HG02981 (cell line): ENCODE results near the gene TCN2.
"Not testable (repeated sequence)": the region's sequence is repeated elsewhere in the genome, so short reads cannot be mapped to it uniquely, and the experiment has no call there.

Experiments used
- ATAC-seq: cut with Tn5 transposase; IDR thresholded peaks from one replicate; pipeline ENCODE4 v1.9.1; 2021; ENCODE audit warnings: mild to moderate bottlenecking, moderate library complexity; ENCODE audit not compliant: unreplicated experiment

The TCN2 gene

GRCh38 chr22:30606455-30607299 lies at the start of gene TCN2:
TSS of gene TCN2 (plus strand) at chr22:30607174. CDS start at chr22:30607332, 158 bp downstream.
- ATAC-seq = peak; percentile 38

- ATAC-seq = no peak
Measured at GRCh38 chr22:30557243-30557642, 49.7 kb upstream of the TCN2 start.

- ATAC-seq = no peak
Measured at GRCh38 chr22:30559889-30560288, 47.1 kb upstream of the TCN2 start.

- not testable (repeated sequence) for ATAC-seq
Measured at GRCh38 chr22:30560643-30561202, 46.3 kb upstream of the TCN2 start.

GRCh38 chr22:30561402-30562189 lies 45.4 kb upstream of the TCN2 start:
- ATAC-seq = no peak

GRCh38 chr22:30562366-30562765 lies 44.6 kb upstream of the TCN2 start:
- no peak for ATAC-seq

GRCh38 chr22:30564045-30564760 lies 42.8 kb upstream of the TCN2 start:
- ATAC-seq = no peak

- ATAC-seq = no peak
Measured at GRCh38 chr22:30564761-30565119, 42.2 kb upstream of the TCN2 start.

- no peak for ATAC-seq
Measured at GRCh38 chr22:30565341-30565740, 41.6 kb upstream of the TCN2 start.

- no peak for ATAC-seq
Measured at GRCh38 chr22:30566125-30566524, 40.8 kb upstream of the TCN2 start.

- not testable (repeated sequence) for ATAC-seq
Measured at GRCh38 chr22:30567277-30567676, 39.7 kb upstream of the TCN2 start.

GRCh38 chr22:30568137-30568805 lies 38.7 kb upstream of the TCN2 start:
- ATAC-seq = no peak

GRCh38 chr22:30569674-30570202 lies 37.2 kb upstream of the TCN2 start:
- ATAC-seq = no peak

GRCh38 chr22:30572210-30572609 lies 34.8 kb upstream of the TCN2 start:
- no peak for ATAC-seq

- no peak for ATAC-seq
Measured at GRCh38 chr22:30572840-30573593, 34.0 kb upstream of the TCN2 start.

- ATAC-seq = no peak
Measured at GRCh38 chr22:30573594-30574094, 33.3 kb upstream of the TCN2 start.

- ATAC-seq = no peak
Measured at GRCh38 chr22:30574095-30574981, 32.6 kb upstream of the TCN2 start, which contains the start of gene GAL3ST1. TSS of gene GAL3ST1 (minus strand) at chr22:30574665. CDS start at chr22:30557392, 17,273 bp downstream.

- ATAC-seq = no peak
Measured at GRCh38 chr22:30574997-30575671, 31.8 kb upstream of the TCN2 start.
